Effector memory CD8-positive, alpha-beta T cell (primary cell): Measurements from ENCODE around the gene STX1A.
"Not testable (repeated sequence)": the region's sequence is repeated elsewhere in the genome, so short reads cannot be mapped to it uniquely, and the experiment has no call there.

ENCODE experiments used
- ATAC-seq: fragments of 150-1000 bp; cut with Tn5 transposase; replicated peaks from 2 replicates; pipeline ENCODE4 v1.10.0; 2021; ENCODE audit warnings: mild to moderate bottlenecking, moderate library complexity
- DNase-seq, 3 experiments: peaks; one replicate each; pipeline ENCODE4 v3.0.0; 2021
- H3K27ac Mint-ChIP-seq, 2 donors: one replicate each; pipeline ENCODE4 v1.8.0; 2022; ENCODE audit warnings: mild to moderate bottlenecking in 2 of 2, mixed read lengths in 2 of 2, moderate library complexity in 2 of 2
- H3K27me3 Mint-ChIP-seq, 2 donors: one replicate each; pipeline ENCODE4 v1.8.0; 2022; ENCODE audit warnings: mixed read lengths in 2 of 2
- H3K36me3 Mint-ChIP-seq: one replicate; pipeline ENCODE4 v1.8.0; 2022; ENCODE audit warnings: mild to moderate bottlenecking, moderate library complexity, mixed read lengths; ENCODE audit not compliant: insufficient read depth
- H3K4me1 Mint-ChIP-seq, 2 donors: one replicate each; pipeline ENCODE4 v1.8.0; 2022; ENCODE audit warnings: low read depth in 2 of 2, mixed read lengths in 2 of 2
- H3K4me3 Mint-ChIP-seq, 2 donors: one replicate each; pipeline ENCODE4 v1.8.0; 2022; ENCODE audit warnings: mild to moderate bottlenecking in 2 of 2, mixed read lengths in 2 of 2, moderate library complexity in 2 of 2
- H3K9me3 Mint-ChIP-seq, 2 donors: one replicate each; pipeline ENCODE4 v1.8.0; 2022; ENCODE audit warnings: mixed read lengths in 2 of 2

STX1A gene

GRCh38 chr7:73659983-73660382 is 59.5 kb downstream of the STX1A start:
- Mint-ChIP-seq H3K27me3 (peaks cover 52 to 53% of the 10 kb centered on the region in 2 donors), H3K27ac (no peak overlapping the region), H3K4me3 (no peak overlapping the region), H3K4me1 (no peaks in the 10 kb centered on the region), H3K9me3 (peaks cover 0 to 5% of the 10 kb centered on the region in 2 donors), H3K36me3 (no peaks in the 10 kb centered on the region)
- ATAC-seq (no peak), DNase-seq (no peak)

GRCh38 chr7:73655309-73655708 is 64.2 kb downstream of the STX1A start:
- not testable (repeated sequence) for H3K36me3 Mint-ChIP-seq, H3K4me1 Mint-ChIP-seq, H3K9me3 Mint-ChIP-seq, H3K4me3 Mint-ChIP-seq, DNase-seq, ATAC-seq, H3K27ac Mint-ChIP-seq
- peaks cover 45 to 48% of the 10 kb centered on the region in 2 donors for H3K27me3 Mint-ChIP-seq

- DNase-seq (no peak), ATAC-seq (no peak)
- no peak overlapping the region for H3K4me3 Mint-ChIP-seq
- H3K9me3 Mint-ChIP-seq, result no peaks in the 10 kb centered on the region
- peaks cover 55 to 67% of the 10 kb centered on the region in 2 donors for H3K27me3 Mint-ChIP-seq
- H3K4me1 Mint-ChIP-seq, result peaks cover 6 to 18% of the 10 kb centered on the region in 2 donors
- H3K27ac Mint-ChIP-seq, result no peak overlapping the region
- peaks cover 15% of the 10 kb centered on the region for H3K36me3 Mint-ChIP-seq
Observed at GRCh38 chr7:73652541-73652949, 66.9 kb downstream of the STX1A start.

GRCh38 chr7:73650524-73650923 is 68.9 kb downstream of the STX1A start:
- Mint-ChIP-seq H3K4me3 (no peak overlapping the region), H3K27me3 (peaks cover 74 to 86% of the 10 kb centered on the region in 2 donors), H3K9me3 (no peaks in the 10 kb centered on the region)

GRCh38 chr7:73649576-73649975 is 69.9 kb downstream of the STX1A start:
- DNase-seq, result no peak
- Mint-ChIP-seq H3K27me3 (peaks cover 66 to 88% of the 10 kb centered on the region in 2 donors), H3K27ac (peak overlapping the region in 1 of 2 donors; percentile 83), H3K4me3 (peak overlapping the region; percentile 50 to 81), H3K9me3 (no peaks in the 10 kb centered on the region), H3K4me1 (peaks cover 6 to 18% of the 10 kb centered on the region in 2 donors), H3K36me3 (peaks cover 15% of the 10 kb centered on the region)
- no peak for ATAC-seq

More at GRCh38 chr7:73650524-73650923, 68.9 kb downstream of the STX1A start:
- ATAC-seq, result no peak
- DNase-seq, result no peak
- Mint-ChIP-seq H3K36me3 (peaks cover 15% of the 10 kb centered on the region), H3K27ac (no peak overlapping the region), H3K4me1 (peaks cover 6 to 18% of the 10 kb centered on the region in 2 donors)
